Measurements from ENCODE around the gene ZNF574. TPM values are rescaled to one million over a fixed set of nuclear protein-coding genes. Genes with fewer than 3 reads are reported as not detected.
A peak's percentile ranks its signal among the peaks of the same experiment; 100 is the strongest.

Gene ZNF574
- total RNA-seq, 1 experiment from 2014 or later: 24.6 TPM

DNA sequence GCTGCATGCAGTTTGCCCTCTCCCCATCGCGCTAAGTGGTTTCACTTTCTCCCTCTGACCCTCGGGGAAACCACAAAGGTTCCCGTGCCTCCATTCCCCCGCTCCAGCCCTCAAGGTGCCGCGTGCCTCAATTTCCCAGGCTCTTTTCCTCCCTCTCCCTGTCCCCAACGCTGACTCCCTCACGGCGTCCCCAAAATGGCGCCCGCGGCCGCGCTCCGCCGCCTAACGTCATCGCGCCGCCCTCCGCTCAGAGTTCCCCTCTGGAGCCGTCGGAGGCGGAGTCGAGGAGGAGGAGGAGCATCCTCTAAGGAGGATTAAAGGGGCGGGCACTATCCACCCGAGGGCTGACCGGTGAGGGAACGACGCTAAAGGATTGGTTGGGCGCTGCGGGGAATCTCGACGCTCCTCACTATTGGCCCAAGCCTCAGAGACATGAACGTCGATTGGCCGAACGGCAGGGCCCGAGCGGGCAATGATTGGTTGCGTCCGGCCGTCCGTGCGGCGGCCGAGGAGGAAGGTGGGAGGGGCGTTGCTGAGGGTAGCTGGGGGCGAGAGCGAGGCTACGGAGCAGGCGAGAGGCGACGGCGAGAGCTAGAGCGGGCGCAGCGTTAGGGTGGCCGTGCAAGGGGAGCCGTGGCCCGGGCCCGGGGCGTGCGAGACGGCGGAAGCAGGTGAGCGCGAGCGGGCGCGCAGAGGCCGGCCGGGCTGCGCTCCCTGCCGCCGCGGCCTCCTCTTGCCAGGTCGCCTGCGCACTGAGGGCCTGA is at the start of gene ZNF574 (continued):
- TF ChIP-seq, protein P1, sequence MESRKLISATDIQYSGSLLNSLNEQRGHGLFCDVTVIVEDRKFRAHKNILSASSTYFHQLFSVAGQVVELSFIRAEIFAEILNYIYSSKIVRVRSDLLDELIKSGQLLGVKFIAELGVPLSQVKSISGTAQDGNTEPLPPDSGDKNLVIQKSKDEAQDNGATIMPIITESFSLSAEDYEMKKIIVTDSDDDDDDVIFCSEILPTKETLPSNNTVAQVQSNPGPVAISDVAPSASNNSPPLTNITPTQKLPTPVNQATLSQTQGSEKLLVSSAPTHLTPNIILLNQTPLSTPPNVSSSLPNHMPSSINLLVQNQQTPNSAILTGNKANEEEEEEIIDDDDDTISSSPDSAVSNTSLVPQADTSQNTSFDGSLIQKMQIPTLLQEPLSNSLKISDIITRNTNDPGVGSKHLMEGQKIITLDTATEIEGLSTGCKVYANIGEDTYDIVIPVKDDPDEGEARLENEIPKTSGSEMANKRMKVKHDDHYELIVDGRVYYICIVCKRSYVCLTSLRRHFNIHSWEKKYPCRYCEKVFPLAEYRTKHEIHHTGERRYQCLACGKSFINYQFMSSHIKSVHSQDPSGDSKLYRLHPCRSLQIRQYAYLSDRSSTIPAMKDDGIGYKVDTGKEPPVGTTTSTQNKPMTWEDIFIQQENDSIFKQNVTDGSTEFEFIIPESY (IDR thresholded peaks at IDR 0.05; ENCODE audit: extremely low read depth, insufficient replicate concordance, low read length): peak; percentile 46
- TF ChIP-seq YY1 (IDR thresholded peaks at IDR 0.05; ENCODE audit: extremely low read depth, insufficient replicate concordance, low read depth, low read length): peak; percentile 97
- peak; percentile 79 for TF ChIP-seq POLR2A (IDR thresholded peaks at IDR 0.05; ENCODE audit: borderline replicate concordance, extremely low read depth, insufficient read depth, insufficient read length)
- TF ChIP-seq CEBPB (IDR thresholded peaks at IDR 0.05; ENCODE audit: low read depth): no peak
- no peak for TF ChIP-seq EZH2phosphoT487 (IDR thresholded peaks at IDR 0.05; ENCODE audit: borderline replicate concordance)
- TF ChIP-seq, protein P2, sequence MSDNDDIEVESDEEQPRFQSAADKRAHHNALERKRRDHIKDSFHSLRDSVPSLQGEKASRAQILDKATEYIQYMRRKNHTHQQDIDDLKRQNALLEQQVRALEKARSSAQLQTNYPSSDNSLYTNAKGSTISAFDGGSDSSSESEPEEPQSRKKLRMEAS (IDR thresholded peaks at IDR 0.05): peak; percentile 90

DNA sequence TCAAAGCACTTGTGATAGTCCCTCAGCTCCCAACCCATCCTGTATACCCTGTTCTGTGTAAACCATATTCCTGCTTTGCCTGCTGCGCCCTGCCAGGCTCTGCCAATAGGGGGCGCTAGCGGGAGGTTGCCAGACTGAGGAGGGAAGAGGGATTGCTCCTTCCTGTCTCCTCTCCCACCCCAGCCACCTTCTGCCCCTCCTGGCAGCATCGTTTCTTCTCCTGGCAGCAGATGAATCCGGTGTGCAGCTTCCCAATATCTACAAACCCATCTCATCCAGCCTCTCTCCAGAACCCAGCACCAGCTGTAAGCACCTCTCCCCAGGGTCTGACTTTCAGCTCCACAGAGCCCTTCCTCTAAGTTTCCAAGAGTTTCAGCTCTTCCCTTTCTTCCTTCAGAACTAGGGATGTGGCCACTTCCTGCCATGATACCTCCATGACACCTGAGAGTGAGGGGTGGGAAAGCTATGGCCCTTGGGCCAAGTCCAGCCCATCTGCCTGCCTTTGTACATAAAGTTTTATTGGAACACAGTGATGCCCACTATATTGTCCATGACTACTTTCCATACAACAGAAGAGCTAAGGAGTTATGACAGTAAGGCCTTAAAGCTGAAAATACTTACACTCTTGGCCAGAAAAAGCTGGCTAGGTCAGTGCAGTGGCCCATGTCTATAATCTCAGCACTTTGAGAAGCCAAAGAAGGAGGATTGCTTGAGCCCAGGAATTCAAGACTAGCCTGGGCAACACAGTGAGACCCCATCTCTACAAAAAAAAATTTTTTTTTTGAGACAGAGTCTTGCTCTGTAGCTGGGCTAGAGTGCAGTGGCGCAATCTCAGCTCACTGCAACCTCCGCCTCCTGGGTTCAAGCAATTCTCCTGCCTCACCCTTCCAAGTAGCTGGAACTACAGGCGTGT is 47.4 kb upstream of the ZNF574 start:
- ChIA-PET RAD21 (ENCODE audit: low non-redundant PET in 1 of 2, low total read pairs in 2 of 2, uncharacterized antibody in 2 of 2, unreplicated experiment in 2 of 2) (interaction anchor here in 1 of 2 experiments (0.5 to 0.6 kb wide), 2 partner anchors 57 to 179 kb away, joined by 3 to 4 read pairs; no protein-coding TSS in a partner anchor), POLR2A (interaction anchor here (0.5 to 1.3 kb wide), 8 partner anchors 18 to 147 kb away, joined by 3 to 6 read pairs (median 3); partner anchors contain the start of gene ZNF574), CTCF (interaction anchor here (0.5 to 2.8 kb wide), 18 partner anchors 9 to 143 kb away, joined by 3 to 23 read pairs (median 4); partner anchors contain the start of gene RABAC1)
- Histone ChIP-seq H4K20me1 (ENCODE audit: insufficient read depth) (no peaks in the 10 kb centered on the region), H3K9me3 (ENCODE audit: control insufficient read depth in 1 of 2, insufficient read depth in 1 of 2, low read depth in 1 of 2, low read length in 2 of 2) (no peaks in the 10 kb centered on the region), H3K4me1 (ENCODE audit: control insufficient read depth in 1 of 2, insufficient read depth in 2 of 2, low read length in 2 of 2) (peaks cover 0 to 10% of the 10 kb centered on the region in 2 experiments; a peak in 1 of 4 replicates), H3K9me2 (ENCODE audit: insufficient read depth) (no peaks in the 10 kb centered on the region), H2AFZ (ENCODE audit: low read depth, low read length, poor library complexity, severe bottlenecking) (peak overlapping the region; percentile 66), H3K36me3 (ENCODE audit: control insufficient read depth in 1 of 2, insufficient read depth in 2 of 2, low read length in 2 of 2) (no peaks in the 10 kb centered on the region), H3K79me2 (ENCODE audit: insufficient read depth, low read length) (no peaks in the 10 kb centered on the region), H3K4me2 (ENCODE audit: low read length) (peak overlapping the region; percentile 72), H3K27ac (ENCODE audit: low read depth, low read length) (peak overlapping the region; percentile 30), H3K27me3 (ENCODE audit: insufficient read depth, low read length) (0 out of 2 replicates have a peak, but pooled peaks cover 4% of the 10 kb centered on the region), H3K9ac (ENCODE audit: low read length) (peak overlapping the region; percentile 49), H3K4me3 (replicated peaks in 1 of 2; ENCODE audit: low read depth in 1 of 2, low read length in 2 of 2) (peak overlapping the region; percentile 61 to 67)
- BruUV-seq (replicated peaks): TSS peak; percentile 93
- intact Hi-C loops (cut with micrococcal nuclease): no loop called here
- DNase-seq (ENCODE audit: low read depth, low spot score) (peak; percentile 63), ATAC-seq (peak; percentile 87)
- TF ChIP-seq JUND (IDR thresholded peaks at IDR 0.05) (no peak), POLR2A (IDR thresholded peaks at IDR 0.05; ENCODE audit: borderline replicate concordance, extremely low read depth, insufficient read depth, insufficient read length) (no peak), SRF (IDR thresholded peaks at IDR 0.05; ENCODE audit: low read depth) (no peak), ZFX (IDR thresholded peaks at IDR 0.05) (no peak), YY1 (IDR thresholded peaks at IDR 0.05; ENCODE audit: extremely low read depth, insufficient replicate concordance, low read depth, low read length) (peak; percentile 66), TCF7L2 (IDR thresholded peaks at IDR 0.05; ENCODE audit: borderline replicate concordance, extremely low read depth, insufficient read depth, insufficient read length) (peak; percentile 24), CEBPB (IDR thresholded peaks at IDR 0.05; ENCODE audit: low read depth) (0 out of 2 replicates have a peak, but pooled peaks have one; percentile 10), EGR1 (IDR thresholded peaks at IDR 0.05; ENCODE audit: low read depth) (no peak), CBX3 (IDR thresholded peaks at IDR 0.05; ENCODE audit: low read depth) (peak; percentile 64; the same call in 1 of the 2 replicates), SP1 (IDR thresholded peaks at IDR 0.05; ENCODE audit: low read depth) (peak; percentile 44; the same call in 1 of the 2 replicates), RAD21 (IDR thresholded peaks at IDR 0.05; ENCODE audit: low read depth) (peak; percentile 31; the same call in 1 of the 2 replicates), FOSL1 (IDR thresholded peaks at IDR 0.05; ENCODE audit: low read depth) (no peak)
- TF ChIP-seq, protein P3, sequence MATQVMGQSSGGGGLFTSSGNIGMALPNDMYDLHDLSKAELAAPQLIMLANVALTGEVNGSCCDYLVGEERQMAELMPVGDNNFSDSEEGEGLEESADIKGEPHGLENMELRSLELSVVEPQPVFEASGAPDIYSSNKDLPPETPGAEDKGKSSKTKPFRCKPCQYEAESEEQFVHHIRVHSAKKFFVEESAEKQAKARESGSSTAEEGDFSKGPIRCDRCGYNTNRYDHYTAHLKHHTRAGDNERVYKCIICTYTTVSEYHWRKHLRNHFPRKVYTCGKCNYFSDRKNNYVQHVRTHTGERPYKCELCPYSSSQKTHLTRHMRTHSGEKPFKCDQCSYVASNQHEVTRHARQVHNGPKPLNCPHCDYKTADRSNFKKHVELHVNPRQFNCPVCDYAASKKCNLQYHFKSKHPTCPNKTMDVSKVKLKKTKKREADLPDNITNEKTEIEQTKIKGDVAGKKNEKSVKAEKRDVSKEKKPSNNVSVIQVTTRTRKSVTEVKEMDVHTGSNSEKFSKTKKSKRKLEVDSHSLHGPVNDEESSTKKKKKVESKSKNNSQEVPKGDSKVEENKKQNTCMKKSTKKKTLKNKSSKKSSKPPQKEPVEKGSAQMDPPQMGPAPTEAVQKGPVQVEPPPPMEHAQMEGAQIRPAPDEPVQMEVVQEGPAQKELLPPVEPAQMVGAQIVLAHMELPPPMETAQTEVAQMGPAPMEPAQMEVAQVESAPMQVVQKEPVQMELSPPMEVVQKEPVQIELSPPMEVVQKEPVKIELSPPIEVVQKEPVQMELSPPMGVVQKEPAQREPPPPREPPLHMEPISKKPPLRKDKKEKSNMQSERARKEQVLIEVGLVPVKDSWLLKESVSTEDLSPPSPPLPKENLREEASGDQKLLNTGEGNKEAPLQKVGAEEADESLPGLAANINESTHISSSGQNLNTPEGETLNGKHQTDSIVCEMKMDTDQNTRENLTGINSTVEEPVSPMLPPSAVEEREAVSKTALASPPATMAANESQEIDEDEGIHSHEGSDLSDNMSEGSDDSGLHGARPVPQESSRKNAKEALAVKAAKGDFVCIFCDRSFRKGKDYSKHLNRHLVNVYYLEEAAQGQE (IDR thresholded peaks at IDR 0.05; ENCODE audit: low read depth): no peak

Measured in HCT116 (cell line).